K562 (cell line): ENCODE measurements around the gene SYT7.
A peak's percentile ranks its signal among the peaks of the same experiment; 100 is the strongest.

ENCODE experiments used
- BACH1 ChIP-seq: fragments of 200-800 bp; sonication (Bioruptor generic); IDR thresholded peaks from 2 replicates; pipeline ENCODE4 v1.6.1; 2016; ENCODE audit warnings: missing genetic modification characterization, missing compliant biosample characterization
- FOXP1 ChIP-seq: sonication (generic); formaldehyde crosslinking; IDR thresholded peaks from 2 replicates; pipeline ENCODE4 v1.8.0; 2022; ENCODE audit warnings: mild to moderate bottlenecking, missing genetic modification reagents
- GABPA ChIP-seq: fragments of 200-800 bp; sonication (Bioruptor generic); conservative IDR thresholded peaks from 2 replicates; pipeline ENCODE4 v1.6.1; 2016; ENCODE audit warnings: low read depth, missing genetic modification characterization, missing compliant biosample characterization
- SRSF9 ChIP-seq: fragments of 200-400 bp; formaldehyde crosslinking; IDR thresholded peaks from 2 replicates; pipeline ENCODE4 v1.6.1; 2017; ENCODE audit warnings: low read depth, low read length, borderline replicate concordance
- U2AF1 ChIP-seq: fragments of 200-400 bp; formaldehyde crosslinking; optimal IDR thresholded peaks from 2 replicates; pipeline ENCODE3; 2017; ENCODE audit warnings: mild to moderate bottlenecking, low read depth, low read length, moderate library complexity
- TF ChIP-seq, protein P1 (sequence below): fragments of 250-450 bp; sonication (Bioruptor Pico); IDR thresholded peaks from 2 replicates; pipeline ENCODE4 v1.5.0; 2021
- TF ChIP-seq, protein P2 (sequence below): sonication (generic); formaldehyde crosslinking; IDR thresholded peaks from 2 replicates; pipeline ENCODE4 v1.5.0; 2020; ENCODE audit warnings: missing genetic modification reagents

DNA sequence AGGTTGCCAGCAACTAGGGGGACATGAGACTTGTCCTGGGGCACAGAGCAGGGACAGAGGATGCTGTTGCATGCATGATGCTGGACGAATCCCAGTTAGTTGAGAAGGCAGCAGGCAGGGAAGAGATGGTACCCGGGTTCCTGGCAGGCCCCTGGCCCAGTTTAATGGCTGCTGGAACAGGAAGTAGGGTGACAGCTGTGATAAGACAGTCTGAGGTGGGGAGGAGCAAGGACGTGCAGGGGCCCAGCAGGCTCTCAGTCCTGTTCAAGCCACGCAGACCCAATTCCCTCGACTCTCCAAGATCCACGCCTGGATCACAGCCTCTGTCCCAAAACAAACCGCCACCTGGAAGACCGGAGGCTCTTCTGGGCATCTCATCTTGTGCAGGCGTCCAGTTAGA lies 40.3 kb downstream of the SYT7 start:
- no peak for TF ChIP-seq BACH1 (tag)
- TF ChIP-seq GABPA (tag) = peak; percentile 32; the same call in 1 of the 2 replicates
- no peak for TF ChIP-seq SRSF9
- no peak for TF ChIP-seq U2AF1
- TF ChIP-seq, protein P1, sequence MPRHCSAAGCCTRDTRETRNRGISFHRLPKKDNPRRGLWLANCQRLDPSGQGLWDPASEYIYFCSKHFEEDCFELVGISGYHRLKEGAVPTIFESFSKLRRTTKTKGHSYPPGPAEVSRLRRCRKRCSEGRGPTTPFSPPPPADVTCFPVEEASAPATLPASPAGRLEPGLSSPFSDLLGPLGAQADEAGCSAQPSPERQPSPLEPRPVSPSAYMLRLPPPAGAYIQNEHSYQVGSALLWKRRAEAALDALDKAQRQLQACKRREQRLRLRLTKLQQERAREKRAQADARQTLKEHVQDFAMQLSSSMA = no peak
- TF ChIP-seq FOXP1 (CRISPR knock-in tag) = no peak
- TF ChIP-seq, protein P2, sequence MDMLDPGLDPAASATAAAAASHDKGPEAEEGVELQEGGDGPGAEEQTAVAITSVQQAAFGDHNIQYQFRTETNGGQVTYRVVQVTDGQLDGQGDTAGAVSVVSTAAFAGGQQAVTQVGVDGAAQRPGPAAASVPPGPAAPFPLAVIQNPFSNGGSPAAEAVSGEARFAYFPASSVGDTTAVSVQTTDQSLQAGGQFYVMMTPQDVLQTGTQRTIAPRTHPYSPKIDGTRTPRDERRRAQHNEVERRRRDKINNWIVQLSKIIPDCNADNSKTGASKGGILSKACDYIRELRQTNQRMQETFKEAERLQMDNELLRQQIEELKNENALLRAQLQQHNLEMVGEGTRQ = no peak
